GM23338 (cell line): ENCODE results near the gene RAMP3. TPM values are rescaled to one million over a fixed set of nuclear protein-coding genes. Genes with fewer than 3 reads are reported as not detected.

ENCODE experiments used
- ATAC-seq: fragments of 200-7000 bp; cut with Tn5 transposase; 3 replicates; pipeline ENCODE4 v1.9.1; 2020
- DNase-seq: peaks from one replicate; pipeline ENCODE4 v3.0.0-alpha.2; 2015; ENCODE audit warnings: low spot score
- H2AFZ ChIP-seq: fragments of 200-600 bp; sonication (generic); 2 replicates; pipeline ENCODE4 v1.8.0; 2016; ENCODE audit warnings: antibody characterized with exemption, mild to moderate bottlenecking, moderate library complexity
- H3F3A ChIP-seq: fragments of 200-600 bp; sonication (generic); replicated peaks from 2 replicates; pipeline ENCODE4 v1.8.0; 2017; ENCODE audit warnings: antibody characterized with exemption, mixed run types, low read depth
- H3K27ac ChIP-seq: fragments of 200-600 bp; sonication (generic); 2 replicates; pipeline ENCODE4 v1.6.1; 2016; ENCODE audit warnings: low read depth
- H3K27me3 ChIP-seq: fragments of 200-600 bp; sonication (generic); 2 replicates; pipeline ENCODE4 v1.8.0; 2016; ENCODE audit warnings: mild to moderate bottlenecking, mixed run types, moderate library complexity; ENCODE audit not compliant: insufficient read depth
- H3K36me3 ChIP-seq: fragments of 200-600 bp; sonication (generic); 2 replicates; pipeline ENCODE4 v1.8.0; 2016; ENCODE audit warnings: mild to moderate bottlenecking; ENCODE audit not compliant: insufficient read depth
- H3K4me1 ChIP-seq: fragments of 200-600 bp; sonication (generic); 2 replicates; pipeline ENCODE4 v1.8.0; 2016; ENCODE audit warnings: mild to moderate bottlenecking, moderate library complexity; ENCODE audit not compliant: insufficient read depth
- H3K4me2 ChIP-seq: fragments of 200-600 bp; sonication (generic); 2 replicates; pipeline ENCODE4 v1.7.1; 2017; ENCODE audit warnings: mixed run types
- H3K4me3 ChIP-seq: fragments of 200-600 bp; sonication (generic); 2 replicates; pipeline ENCODE4 v1.6.1; 2016; ENCODE audit warnings: mixed run types
- H3K79me2 ChIP-seq: fragments of 200-600 bp; sonication (generic); replicated peaks from 2 replicates; pipeline ENCODE4 v1.8.0; 2017; ENCODE audit warnings: mild to moderate bottlenecking; ENCODE audit not compliant: insufficient read depth
- H3K9me2 ChIP-seq: fragments of 200-600 bp; sonication (generic); 2 replicates; pipeline ENCODE4 v1.8.0; 2017; ENCODE audit not compliant: insufficient read depth
- H4K20me1 ChIP-seq: fragments of 200-600 bp; sonication (generic); replicated peaks from 2 replicates; pipeline ENCODE4 v1.8.0; 2017; ENCODE audit warnings: mild to moderate bottlenecking; ENCODE audit not compliant: insufficient read depth
- H3K27ac Mint-ChIP-seq: 2 replicates; pipeline ENCODE4 v1.8.0; 2020; ENCODE audit warnings: inconsistent platforms, mild to moderate bottlenecking, moderate library complexity, mixed read lengths
- H3K27me3 Mint-ChIP-seq: 3 replicates; pipeline ENCODE4 v1.8.0; 2022; ENCODE audit warnings: low read depth, mild to moderate bottlenecking, moderate library complexity, mixed read lengths, inconsistent platforms; ENCODE audit not compliant: insufficient read depth, poor library complexity
- H3K36me3 Mint-ChIP-seq: 3 replicates; pipeline ENCODE4 v1.8.0; 2021; ENCODE audit warnings: low read depth, mild to moderate bottlenecking, inconsistent platforms, moderate library complexity, mixed read lengths
- H3K4me1 Mint-ChIP-seq: 3 replicates; pipeline ENCODE4 v1.8.0; 2020; ENCODE audit warnings: mild to moderate bottlenecking, inconsistent platforms, mixed read lengths
- H3K4me3 Mint-ChIP-seq: 3 replicates; pipeline ENCODE4 v1.8.0; 2021; ENCODE audit warnings: moderate library complexity, mild to moderate bottlenecking, inconsistent platforms, mixed read lengths
- H3K9me3 Mint-ChIP-seq: 3 replicates; pipeline ENCODE4 v1.8.0; 2020; ENCODE audit warnings: moderate library complexity, mild to moderate bottlenecking, inconsistent platforms, mixed read lengths
- CREB1 ChIP-seq: fragments of 250-450 bp; sonication (Bioruptor Pico); IDR thresholded peaks from 2 replicates; pipeline ENCODE4 v1.5.0; 2020; ENCODE audit warnings: low read depth, mild to moderate bottlenecking, moderate library complexity
- EZH2 ChIP-seq: fragments of 200-600 bp; sonication (generic); IDR thresholded peaks from one replicate; pipeline ENCODE4 v1.8.0; 2017; ENCODE audit warnings: antibody characterized with exemption, mild to moderate bottlenecking, low read depth; ENCODE audit not compliant: unreplicated experiment
- EZH2phosphoT487 ChIP-seq: fragments of 200-600 bp; sonication (generic); IDR thresholded peaks from one replicate; pipeline ENCODE4 v1.8.1; 2018; ENCODE audit warnings: antibody characterized with exemption; ENCODE audit not compliant: unreplicated experiment
- JUNB ChIP-seq: IDR thresholded peaks from one replicate; pipeline ENCODE4 v1.6.1; 2016; ENCODE audit warnings: antibody characterized with exemption; ENCODE audit not compliant: unreplicated experiment
- NANOG ChIP-seq: IDR thresholded peaks from 2 replicates; pipeline ENCODE4 v1.6.1; 2016; ENCODE audit warnings: antibody characterized with exemption, borderline replicate concordance
- POLR2AphosphoS5 ChIP-seq: IDR thresholded peaks from 2 replicates; pipeline ENCODE4 v1.6.1; 2016; ENCODE audit warnings: antibody characterized with exemption, low read depth
- STAT1 ChIP-seq: IDR thresholded peaks from one replicate; pipeline ENCODE4 v1.6.1; 2016; ENCODE audit warnings: antibody characterized with exemption; ENCODE audit not compliant: unreplicated experiment
- ZNF114 ChIP-seq: fragments of 250-450 bp; sonication (Bioruptor Pico); IDR thresholded peaks from 2 replicates; pipeline ENCODE4 v1.5.0; 2020; ENCODE audit warnings: mild to moderate bottlenecking, moderate library complexity
- ZNF331 ChIP-seq: fragments of 250-450 bp; sonication (Bioruptor Pico); IDR thresholded peaks from 2 replicates; pipeline ENCODE4 v1.5.0; 2020; ENCODE audit warnings: low read depth, mild to moderate bottlenecking, moderate library complexity
- polyA plus RNA-seq: library from polyadenylated mRNA; unstranded; fragments of >200 nt; fragmentation: Nextera tagmentation; extraction: Ambion mirVana; gene quantifications from 2 replicates; pipeline ENCODE4 v1.2.1, GENCODE V29; 2016
- total RNA-seq: library from RNA; depleted of rRNA; stranded (reverse); fragments of >200 nt; shearing (Covaris generic); gene quantifications from 2 replicates; pipeline ENCODE4 v1.2.3, GENCODE V29; 2014
- TF ChIP-seq, protein P1 (sequence below), 2 experiments: fragments of 200-600 bp in 1 of 2; sonication (generic) in 1 of 2; conservative IDR thresholded peaks; 2 replicates each; pipeline versions ENCODE4 v1.5.1 to v1.6.1; 2016 to 2017; ENCODE audit warnings: antibody characterized with exemption in 2 of 2, low read depth in 2 of 2, mild to moderate bottlenecking in 2 of 2, moderate library complexity in 1 of 2
- TF ChIP-seq, protein P2 (sequence below): fragments of 250-450 bp; sonication (Bioruptor Pico); IDR thresholded peaks from 2 replicates; pipeline ENCODE4 v1.5.0; 2020; ENCODE audit warnings: mild to moderate bottlenecking, moderate library complexity
- TF ChIP-seq, protein P3 (sequence below): IDR thresholded peaks from one replicate; pipeline ENCODE4 v1.6.1; 2018; ENCODE audit warnings: antibody characterized with exemption; ENCODE audit not compliant: unreplicated experiment
- TF ChIP-seq, protein P4 (sequence below): IDR thresholded peaks from 2 replicates; pipeline ENCODE4 v1.6.1; 2016; ENCODE audit warnings: antibody characterized with exemption

Gene RAMP3
- total and polyA plus RNA-seq, 2 experiments from 2014 or later: 1.1 to 4.6 TPM

DNA sequence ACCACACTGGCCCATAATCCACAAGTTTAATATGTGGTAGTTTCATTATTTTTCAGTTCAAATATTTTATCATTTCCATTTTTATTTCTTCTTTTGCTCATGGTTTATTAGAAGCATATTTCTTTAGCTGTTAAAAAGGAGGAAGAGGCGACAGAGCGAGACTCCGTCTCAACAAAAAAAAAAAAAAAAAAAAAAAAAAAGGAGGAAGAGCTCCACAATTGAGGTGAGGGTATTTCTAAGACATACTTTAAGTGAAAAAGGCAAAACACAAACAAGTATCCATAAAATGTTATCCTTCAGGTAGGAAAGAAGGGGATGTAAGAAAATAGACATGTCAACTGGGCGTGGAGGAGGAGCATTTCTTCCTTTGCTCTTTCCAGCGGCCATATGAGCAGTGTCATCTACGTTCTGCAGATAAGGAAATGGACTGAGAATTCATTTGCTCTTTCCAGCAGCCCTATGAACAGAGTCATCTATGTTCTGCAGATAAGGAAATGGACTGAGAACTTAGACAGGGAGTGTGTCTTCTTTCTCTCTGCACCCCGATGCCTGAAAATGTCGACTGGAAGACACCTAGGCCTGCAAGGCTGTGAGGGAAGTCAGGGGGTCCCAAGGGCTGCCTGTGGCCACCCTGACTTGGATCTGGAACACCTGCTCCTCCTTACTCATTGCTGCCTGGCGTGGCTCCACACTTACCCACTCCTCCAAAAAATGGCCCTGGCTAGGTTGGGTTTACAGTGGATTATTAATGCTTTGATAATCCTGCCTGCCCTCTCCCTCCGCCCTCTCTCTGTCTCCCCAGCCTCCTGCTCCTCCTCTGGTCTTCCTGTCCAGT is 18.9 kb upstream of the RAMP3 start:
- no peak overlapping the region for H3K4me3 Mint-ChIP-seq
- ATAC-seq: no peak
- no peak overlapping the region for H3K27ac Mint-ChIP-seq

More for the DNA sequence above, 18.9 kb upstream of the RAMP3 start:
- Histone ChIP-seq H4K20me1 (no peaks in the 10 kb centered on the region), H3K4me1 (no peaks in the 10 kb centered on the region), H3F3A (no peaks in the 10 kb centered on the region), H3K27me3 (no peaks in the 10 kb centered on the region), H3K79me2 (no peaks in the 10 kb centered on the region), H3K36me3 (no peaks in the 10 kb centered on the region), H3K9me2 (no peaks in the 10 kb centered on the region), H2AFZ (no peak overlapping the region), H3K27ac (no peak overlapping the region), H3K4me3 (no peak overlapping the region), H3K4me2 (no peak overlapping the region)
- Mint-ChIP-seq H3K36me3 (no peaks in the 10 kb centered on the region), H3K27me3 (no peaks in the 10 kb centered on the region), H3K9me3 (no peaks in the 10 kb centered on the region; the same call in 2 of the 3 replicates), H3K4me1 (peaks cover 5% of the 10 kb centered on the region; the same call in 2 of the 3 replicates)
- no peak for DNase-seq
- TF ChIP-seq STAT1: no peak
- no peak for TF ChIP-seq ZNF114 (CRISPR knock-in tag)
- TF ChIP-seq, protein P1, sequence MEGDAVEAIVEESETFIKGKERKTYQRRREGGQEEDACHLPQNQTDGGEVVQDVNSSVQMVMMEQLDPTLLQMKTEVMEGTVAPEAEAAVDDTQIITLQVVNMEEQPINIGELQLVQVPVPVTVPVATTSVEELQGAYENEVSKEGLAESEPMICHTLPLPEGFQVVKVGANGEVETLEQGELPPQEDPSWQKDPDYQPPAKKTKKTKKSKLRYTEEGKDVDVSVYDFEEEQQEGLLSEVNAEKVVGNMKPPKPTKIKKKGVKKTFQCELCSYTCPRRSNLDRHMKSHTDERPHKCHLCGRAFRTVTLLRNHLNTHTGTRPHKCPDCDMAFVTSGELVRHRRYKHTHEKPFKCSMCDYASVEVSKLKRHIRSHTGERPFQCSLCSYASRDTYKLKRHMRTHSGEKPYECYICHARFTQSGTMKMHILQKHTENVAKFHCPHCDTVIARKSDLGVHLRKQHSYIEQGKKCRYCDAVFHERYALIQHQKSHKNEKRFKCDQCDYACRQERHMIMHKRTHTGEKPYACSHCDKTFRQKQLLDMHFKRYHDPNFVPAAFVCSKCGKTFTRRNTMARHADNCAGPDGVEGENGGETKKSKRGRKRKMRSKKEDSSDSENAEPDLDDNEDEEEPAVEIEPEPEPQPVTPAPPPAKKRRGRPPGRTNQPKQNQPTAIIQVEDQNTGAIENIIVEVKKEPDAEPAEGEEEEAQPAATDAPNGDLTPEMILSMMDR (conservative IDR thresholded peaks at IDR 0.05; ENCODE audit: low read depth in 2 of 2): no peak
- no peak for TF ChIP-seq EZH2phosphoT487
- TF ChIP-seq POLR2AphosphoS5: no peak
- no peak for TF ChIP-seq EZH2
- TF ChIP-seq, protein P2, sequence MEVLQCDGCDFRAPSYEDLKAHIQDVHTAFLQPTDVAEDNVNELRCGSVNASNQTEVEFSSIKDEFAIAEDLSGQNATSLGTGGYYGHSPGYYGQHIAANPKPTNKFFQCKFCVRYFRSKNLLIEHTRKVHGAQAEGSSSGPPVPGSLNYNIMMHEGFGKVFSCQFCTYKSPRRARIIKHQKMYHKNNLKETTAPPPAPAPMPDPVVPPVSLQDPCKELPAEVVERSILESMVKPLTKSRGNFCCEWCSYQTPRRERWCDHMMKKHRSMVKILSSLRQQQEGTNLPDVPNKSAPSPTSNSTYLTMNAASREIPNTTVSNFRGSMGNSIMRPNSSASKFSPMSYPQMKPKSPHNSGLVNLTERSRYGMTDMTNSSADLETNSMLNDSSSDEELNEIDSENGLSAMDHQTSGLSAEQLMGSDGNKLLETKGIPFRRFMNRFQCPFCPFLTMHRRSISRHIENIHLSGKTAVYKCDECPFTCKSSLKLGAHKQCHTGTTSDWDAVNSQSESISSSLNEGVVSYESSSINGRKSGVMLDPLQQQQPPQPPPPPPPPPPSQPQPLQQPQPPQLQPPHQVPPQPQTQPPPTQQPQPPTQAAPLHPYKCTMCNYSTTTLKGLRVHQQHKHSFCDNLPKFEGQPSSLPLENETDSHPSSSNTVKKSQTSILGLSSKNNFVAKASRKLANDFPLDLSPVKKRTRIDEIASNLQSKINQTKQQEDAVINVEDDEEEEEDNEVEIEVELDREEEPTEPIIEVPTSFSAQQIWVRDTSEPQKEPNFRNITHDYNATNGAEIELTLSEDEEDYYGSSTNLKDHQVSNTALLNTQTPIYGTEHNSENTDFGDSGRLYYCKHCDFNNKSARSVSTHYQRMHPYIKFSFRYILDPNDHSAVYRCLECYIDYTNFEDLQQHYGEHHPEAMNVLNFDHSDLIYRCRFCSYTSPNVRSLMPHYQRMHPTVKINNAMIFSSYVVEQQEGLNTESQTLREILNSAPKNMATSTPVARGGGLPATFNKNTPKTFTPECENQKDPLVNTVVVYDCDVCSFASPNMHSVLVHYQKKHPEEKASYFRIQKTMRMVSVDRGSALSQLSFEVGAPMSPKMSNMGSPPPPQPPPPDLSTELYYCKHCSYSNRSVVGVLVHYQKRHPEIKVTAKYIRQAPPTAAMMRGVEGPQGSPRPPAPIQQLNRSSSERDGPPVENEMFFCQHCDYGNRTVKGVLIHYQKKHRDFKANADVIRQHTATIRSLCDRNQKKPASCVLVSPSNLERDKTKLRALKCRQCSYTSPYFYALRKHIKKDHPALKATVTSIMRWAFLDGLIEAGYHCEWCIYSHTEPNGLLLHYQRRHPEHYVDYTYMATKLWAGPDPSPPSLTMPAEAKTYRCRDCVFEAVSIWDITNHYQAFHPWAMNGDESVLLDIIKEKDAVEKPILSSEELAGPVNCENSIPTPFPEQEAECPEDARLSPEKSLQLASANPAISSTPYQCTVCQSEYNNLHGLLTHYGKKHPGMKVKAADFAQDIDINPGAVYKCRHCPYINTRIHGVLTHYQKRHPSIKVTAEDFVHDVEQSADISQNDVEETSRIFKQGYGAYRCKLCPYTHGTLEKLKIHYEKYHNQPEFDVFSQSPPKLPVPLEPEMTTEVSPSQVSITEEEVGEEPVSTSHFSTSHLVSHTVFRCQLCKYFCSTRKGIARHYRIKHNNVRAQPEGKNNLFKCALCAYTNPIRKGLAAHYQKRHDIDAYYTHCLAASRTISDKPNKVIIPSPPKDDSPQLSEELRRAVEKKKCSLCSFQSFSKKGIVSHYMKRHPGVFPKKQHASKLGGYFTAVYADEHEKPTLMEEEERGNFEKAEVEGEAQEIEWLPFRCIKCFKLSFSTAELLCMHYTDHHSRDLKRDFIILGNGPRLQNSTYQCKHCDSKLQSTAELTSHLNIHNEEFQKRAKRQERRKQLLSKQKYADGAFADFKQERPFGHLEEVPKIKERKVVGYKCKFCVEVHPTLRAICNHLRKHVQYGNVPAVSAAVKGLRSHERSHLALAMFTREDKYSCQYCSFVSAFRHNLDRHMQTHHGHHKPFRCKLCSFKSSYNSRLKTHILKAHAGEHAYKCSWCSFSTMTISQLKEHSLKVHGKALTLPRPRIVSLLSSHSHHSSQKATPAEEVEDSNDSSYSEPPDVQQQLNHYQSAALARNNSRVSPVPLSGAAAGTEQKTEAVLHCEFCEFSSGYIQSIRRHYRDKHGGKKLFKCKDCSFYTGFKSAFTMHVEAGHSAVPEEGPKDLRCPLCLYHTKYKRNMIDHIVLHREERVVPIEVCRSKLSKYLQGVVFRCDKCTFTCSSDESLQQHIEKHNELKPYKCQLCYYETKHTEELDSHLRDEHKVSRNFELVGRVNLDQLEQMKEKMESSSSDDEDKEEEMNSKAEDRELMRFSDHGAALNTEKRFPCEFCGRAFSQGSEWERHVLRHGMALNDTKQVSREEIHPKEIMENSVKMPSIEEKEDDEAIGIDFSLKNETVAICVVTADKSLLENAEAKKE (CRISPR knock-in tag): no peak
- TF ChIP-seq, protein P3, sequence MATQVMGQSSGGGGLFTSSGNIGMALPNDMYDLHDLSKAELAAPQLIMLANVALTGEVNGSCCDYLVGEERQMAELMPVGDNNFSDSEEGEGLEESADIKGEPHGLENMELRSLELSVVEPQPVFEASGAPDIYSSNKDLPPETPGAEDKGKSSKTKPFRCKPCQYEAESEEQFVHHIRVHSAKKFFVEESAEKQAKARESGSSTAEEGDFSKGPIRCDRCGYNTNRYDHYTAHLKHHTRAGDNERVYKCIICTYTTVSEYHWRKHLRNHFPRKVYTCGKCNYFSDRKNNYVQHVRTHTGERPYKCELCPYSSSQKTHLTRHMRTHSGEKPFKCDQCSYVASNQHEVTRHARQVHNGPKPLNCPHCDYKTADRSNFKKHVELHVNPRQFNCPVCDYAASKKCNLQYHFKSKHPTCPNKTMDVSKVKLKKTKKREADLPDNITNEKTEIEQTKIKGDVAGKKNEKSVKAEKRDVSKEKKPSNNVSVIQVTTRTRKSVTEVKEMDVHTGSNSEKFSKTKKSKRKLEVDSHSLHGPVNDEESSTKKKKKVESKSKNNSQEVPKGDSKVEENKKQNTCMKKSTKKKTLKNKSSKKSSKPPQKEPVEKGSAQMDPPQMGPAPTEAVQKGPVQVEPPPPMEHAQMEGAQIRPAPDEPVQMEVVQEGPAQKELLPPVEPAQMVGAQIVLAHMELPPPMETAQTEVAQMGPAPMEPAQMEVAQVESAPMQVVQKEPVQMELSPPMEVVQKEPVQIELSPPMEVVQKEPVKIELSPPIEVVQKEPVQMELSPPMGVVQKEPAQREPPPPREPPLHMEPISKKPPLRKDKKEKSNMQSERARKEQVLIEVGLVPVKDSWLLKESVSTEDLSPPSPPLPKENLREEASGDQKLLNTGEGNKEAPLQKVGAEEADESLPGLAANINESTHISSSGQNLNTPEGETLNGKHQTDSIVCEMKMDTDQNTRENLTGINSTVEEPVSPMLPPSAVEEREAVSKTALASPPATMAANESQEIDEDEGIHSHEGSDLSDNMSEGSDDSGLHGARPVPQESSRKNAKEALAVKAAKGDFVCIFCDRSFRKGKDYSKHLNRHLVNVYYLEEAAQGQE: no peak
- no peak for TF ChIP-seq JUNB
- TF ChIP-seq NANOG: no peak
- TF ChIP-seq ZNF331 (CRISPR knock-in tag): no peak
- no peak for TF ChIP-seq CREB1
- TF ChIP-seq, protein P4, sequence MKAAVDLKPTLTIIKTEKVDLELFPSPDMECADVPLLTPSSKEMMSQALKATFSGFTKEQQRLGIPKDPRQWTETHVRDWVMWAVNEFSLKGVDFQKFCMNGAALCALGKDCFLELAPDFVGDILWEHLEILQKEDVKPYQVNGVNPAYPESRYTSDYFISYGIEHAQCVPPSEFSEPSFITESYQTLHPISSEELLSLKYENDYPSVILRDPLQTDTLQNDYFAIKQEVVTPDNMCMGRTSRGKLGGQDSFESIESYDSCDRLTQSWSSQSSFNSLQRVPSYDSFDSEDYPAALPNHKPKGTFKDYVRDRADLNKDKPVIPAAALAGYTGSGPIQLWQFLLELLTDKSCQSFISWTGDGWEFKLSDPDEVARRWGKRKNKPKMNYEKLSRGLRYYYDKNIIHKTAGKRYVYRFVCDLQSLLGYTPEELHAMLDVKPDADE: no peak
